ENCODE measurements around the gene NHP2.

Gene NHP2

GRCh38 chr5:178189433-178189832, 35.7 kb upstream of the NHP2 start:
- TF ChIP-seq CTCF (IDR thresholded peaks at IDR 0.05; ENCODE audit: insufficient read depth, low read depth, low read length, missing control alignments), result no peak
- H3K4me3 ChIP-seq (ENCODE audit: low read depth, low read length), result no peak overlapping the region
- no peak for DNase-seq (ENCODE audit: low read depth)

DNA sequence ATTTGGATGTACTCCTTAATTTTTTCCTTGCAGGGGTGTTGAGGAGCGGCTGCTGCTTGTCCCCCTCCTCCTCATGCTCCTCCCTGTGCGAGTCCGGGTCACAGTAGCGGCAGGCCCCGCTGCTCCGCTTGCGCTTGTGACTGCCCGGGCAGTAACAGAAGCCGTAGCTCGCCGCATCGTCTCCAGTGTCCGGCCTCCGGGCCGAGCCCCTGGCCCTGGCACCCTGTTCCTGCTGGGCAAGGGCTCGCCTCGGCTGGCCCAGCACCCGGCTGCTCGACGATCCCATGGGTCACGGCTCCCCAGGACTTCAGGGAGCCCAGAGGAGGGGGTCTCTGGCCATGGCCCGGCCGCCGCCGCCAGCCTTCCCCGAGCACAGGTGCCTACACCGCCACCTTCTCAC, 33.3 kb upstream of the NHP2 start, which contains the start of gene GMCL2:
GMCL2 (minus strand) TSS at position 358 of the 400 bp plus-strand sequence; CDS start at position 286, 72 bp downstream.
- DNase-seq (ENCODE audit: low read depth), result no peak
- TF ChIP-seq CTCF (IDR thresholded peaks at IDR 0.05; ENCODE audit: insufficient read depth, low read depth, low read length, missing control alignments), result no peak
- H3K4me3 ChIP-seq (ENCODE audit: low read depth, low read length), result no peak within 1 kb of the TSS

DNA sequence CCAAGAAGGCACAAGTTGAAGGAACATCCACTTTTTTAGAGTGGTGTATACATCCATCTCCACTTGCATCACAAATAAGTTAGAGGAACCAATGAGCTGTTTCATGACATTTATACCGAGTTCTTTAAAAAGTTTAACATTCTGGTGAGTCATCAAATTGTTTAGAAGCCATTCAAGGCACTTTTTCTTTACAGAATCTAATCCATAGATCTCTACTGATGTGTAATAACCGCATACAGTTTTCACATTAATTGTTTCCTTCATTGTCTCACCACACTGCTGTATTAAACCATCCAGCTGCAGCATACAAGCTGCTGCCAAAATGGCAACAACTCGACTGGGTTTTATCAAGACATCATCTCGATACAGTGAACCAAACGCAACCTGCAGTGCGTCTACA, 32.7 kb upstream of the NHP2 start:
- no peak for DNase-seq (ENCODE audit: low read depth)
- TF ChIP-seq CTCF (IDR thresholded peaks at IDR 0.05; ENCODE audit: insufficient read depth, low read depth, low read length, missing control alignments), result no peak
- H3K4me3 ChIP-seq (ENCODE audit: low read depth, low read length), result no peak overlapping the region

GRCh38 chr5:178182158-178182876, 28.6 kb upstream of the NHP2 start:
- TF ChIP-seq CTCF (IDR thresholded peaks at IDR 0.05; ENCODE audit: insufficient read depth, low read depth, low read length, missing control alignments), result no peak
- DNase-seq (ENCODE audit: low read depth), result no peak
- no peak overlapping the region for H3K4me3 ChIP-seq (ENCODE audit: low read depth, low read length)

GRCh38 chr5:178180141-178180863, 26.6 kb upstream of the NHP2 start:
- TF ChIP-seq CTCF (IDR thresholded peaks at IDR 0.05; ENCODE audit: insufficient read depth, low read depth, low read length, missing control alignments), result no peak
- no peak for DNase-seq (ENCODE audit: low read depth)
- no peak overlapping the region for H3K4me3 ChIP-seq (ENCODE audit: low read depth, low read length)

DNA sequence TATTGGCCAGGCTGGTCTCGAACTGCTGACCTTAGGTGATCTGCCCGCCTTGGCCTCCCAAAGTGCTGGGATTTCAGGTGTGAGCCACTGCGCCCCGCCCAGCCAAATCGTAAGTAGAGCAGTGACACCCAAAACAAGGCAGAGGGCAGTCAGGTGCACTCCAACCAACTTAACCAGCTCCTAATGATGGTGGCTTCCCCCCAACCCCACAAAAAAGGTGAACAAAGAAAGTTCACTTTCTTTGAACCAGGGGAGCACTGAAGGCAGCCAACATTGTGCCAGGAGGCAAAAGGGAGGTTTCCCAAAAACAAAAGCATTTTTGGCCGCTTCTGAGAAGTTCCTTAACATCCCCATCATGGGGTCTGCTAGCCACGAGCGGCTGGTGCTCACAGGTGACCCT, 23.9 kb upstream of the NHP2 start:
- TF ChIP-seq CTCF (IDR thresholded peaks at IDR 0.05; ENCODE audit: insufficient read depth, low read depth, low read length, missing control alignments), result no peak
- H3K4me3 ChIP-seq (ENCODE audit: low read depth, low read length), result no peak overlapping the region
- no peak for DNase-seq (ENCODE audit: low read depth)
